Thoracic aorta (tissue), 2 donors: ENCODE results near the gene TNFAIP8L2. TPM values are rescaled to one million over a fixed set of nuclear protein-coding genes. Genes with fewer than 3 reads are reported as not detected.
A peak's percentile ranks its signal among the peaks of the same experiment; 100 is the strongest.

Experiments
- ATAC-seq: fragments of 150-250 bp; one replicate; pipeline ENCODE4 v1.8.0; 2017; ENCODE audit warnings: low read depth; ENCODE audit not compliant: insufficient number of reproducible peaks, low FRiP score
- DNase-seq: peaks from one replicate; pipeline ENCODE4 v3.0.0-alpha.2; 2020; ENCODE audit warnings: low spot score
- H3K27ac ChIP-seq, 2 donors: fragments of 200-600 bp; sonication (generic); 1 replicate in 1 of 2; 2 replicates in 1 of 2; pipeline ENCODE4 v1.5.1; 2016; ENCODE audit warnings: mild to moderate bottlenecking in 2 of 2, moderate library complexity in 2 of 2
- H3K27me3 ChIP-seq: fragments of 200-600 bp; sonication (generic); replicated peaks from 2 replicates; pipeline ENCODE4 v1.6.0; 2016; ENCODE audit warnings: mild to moderate bottlenecking; ENCODE audit not compliant: insufficient read depth
- H3K36me3 ChIP-seq: fragments of 200-600 bp; sonication (generic); one replicate; pipeline ENCODE4 v1.5.1; 2016
- H3K4me1 ChIP-seq, 2 donors: fragments of 200-600 bp; sonication (generic); 1 replicate in 1 of 2; 2 replicates in 1 of 2; pipeline versions ENCODE4 v1.5.1 to v1.6.0; 2016; ENCODE audit warnings: low read depth in 2 of 2, mild to moderate bottlenecking in 1 of 2; ENCODE audit not compliant: control insufficient read depth in 1 of 2
- H3K4me3 ChIP-seq: fragments of 200-600 bp; sonication (generic); 2 replicates; pipeline ENCODE4 v1.5.1; 2016; ENCODE audit warnings: mild to moderate bottlenecking
- H3K9me3 ChIP-seq: fragments of 200-600 bp; sonication (generic); 2 replicates; pipeline ENCODE4 v1.5.1; 2016
- CTCF ChIP-seq: fragments of 200-600 bp; sonication (generic); IDR thresholded peaks from one replicate; pipeline ENCODE4 v1.5.1; 2019; ENCODE audit warnings: antibody characterized with exemption
- total RNA-seq, 2 donors: library from RNA; depleted of rRNA; stranded (reverse); fragments of >200 nt; gene quantifications; one replicate each; pipeline versions ENCODE4 v1.1.0 to v1.2.3, GENCODE V29; 2016

The TNFAIP8L2 gene
- 10 to 100 TPM in 1 of 2 donors, 1 to 10 TPM in 1; 3.9 to 14.1 TPM for total RNA-seq

- H3K27ac ChIP-seq: no peak within 1 kb of the TSS
- ATAC-seq: no peak
- no peak for DNase-seq
- TF ChIP-seq CTCF: no peak
- no peaks in the 10 kb centered on the region for H3K27me3 ChIP-seq
- H3K4me1 ChIP-seq: peaks cover 3 to 19% of the 10 kb centered on the region in 2 donors
- H3K4me3 ChIP-seq: peak within 1 kb of the TSS; percentile 40
- H3K9me3 ChIP-seq: no peaks in the 10 kb centered on the region
- H3K36me3 ChIP-seq: peaks cover 21% of the 10 kb centered on the region
Measured at GRCh38 chr1:151156515-151156819, at the start of gene TNFAIP8L2. Gene TNFAIP8L2 (plus strand): TSS chr1:151156649. CDS start chr1:151158698, 2,049 bp downstream.

- H3K27me3 ChIP-seq: no peaks in the 10 kb centered on the region
- H3K27ac ChIP-seq: no peak overlapping the region
- H3K4me3 ChIP-seq: no peak overlapping the region
- H3K4me1 ChIP-seq: no peaks in the 10 kb centered on the region
- no peak for TF ChIP-seq CTCF
- ATAC-seq: no peak
- DNase-seq: no peak
- no peaks in the 10 kb centered on the region for H3K9me3 ChIP-seq
- peaks cover 10% of the 10 kb centered on the region for H3K36me3 ChIP-seq
Measured at GRCh38 chr1:151106894-151107293, 49.6 kb upstream of the TNFAIP8L2 start.

GRCh38 chr1:151108331-151108730 lies 48.1 kb upstream of the TNFAIP8L2 start:
- no peaks in the 10 kb centered on the region for H3K27me3 ChIP-seq
- no peaks in the 10 kb centered on the region for H3K9me3 ChIP-seq
- H3K36me3 ChIP-seq: peaks cover 10% of the 10 kb centered on the region
- no peak overlapping the region for H3K27ac ChIP-seq
- ATAC-seq: no peak
- no peak overlapping the region for H3K4me3 ChIP-seq
- no peak for TF ChIP-seq CTCF
- DNase-seq: no peak
- H3K4me1 ChIP-seq: no peaks in the 10 kb centered on the region

GRCh38 chr1:151113877-151114276 lies 42.6 kb upstream of the TNFAIP8L2 start:
- H3K36me3 ChIP-seq: peaks cover 11% of the 10 kb centered on the region
- H3K27ac ChIP-seq: no peak overlapping the region
- H3K4me3 ChIP-seq: no peak overlapping the region
- DNase-seq: no peak
- no peaks in the 10 kb centered on the region for H3K4me1 ChIP-seq
- ATAC-seq: no peak
- no peaks in the 10 kb centered on the region for H3K27me3 ChIP-seq
- no peaks in the 10 kb centered on the region for H3K9me3 ChIP-seq
- TF ChIP-seq CTCF: no peak

GRCh38 chr1:151124763-151125403 lies 31.6 kb upstream of the TNFAIP8L2 start:
- no peaks in the 10 kb centered on the region for H3K36me3 ChIP-seq
- no peak for TF ChIP-seq CTCF
- H3K4me3 ChIP-seq: no peak overlapping the region
- no peaks in the 10 kb centered on the region for H3K9me3 ChIP-seq
- H3K27me3 ChIP-seq: no peaks in the 10 kb centered on the region
- no peaks in the 10 kb centered on the region for H3K4me1 ChIP-seq
- no peak overlapping the region for H3K27ac ChIP-seq
- ATAC-seq: no peak
- DNase-seq: no peak
